OCI-M2 (cell line): ENCODE measurements around the gene AP1S2.

Source experiments
- DNase-seq: peaks from one replicate; lab custom pipeline; 2025; ENCODE audit not compliant: unreplicated experiment; lab: John Stamatoyannopoulos, UW

Gene AP1S2

DNA sequence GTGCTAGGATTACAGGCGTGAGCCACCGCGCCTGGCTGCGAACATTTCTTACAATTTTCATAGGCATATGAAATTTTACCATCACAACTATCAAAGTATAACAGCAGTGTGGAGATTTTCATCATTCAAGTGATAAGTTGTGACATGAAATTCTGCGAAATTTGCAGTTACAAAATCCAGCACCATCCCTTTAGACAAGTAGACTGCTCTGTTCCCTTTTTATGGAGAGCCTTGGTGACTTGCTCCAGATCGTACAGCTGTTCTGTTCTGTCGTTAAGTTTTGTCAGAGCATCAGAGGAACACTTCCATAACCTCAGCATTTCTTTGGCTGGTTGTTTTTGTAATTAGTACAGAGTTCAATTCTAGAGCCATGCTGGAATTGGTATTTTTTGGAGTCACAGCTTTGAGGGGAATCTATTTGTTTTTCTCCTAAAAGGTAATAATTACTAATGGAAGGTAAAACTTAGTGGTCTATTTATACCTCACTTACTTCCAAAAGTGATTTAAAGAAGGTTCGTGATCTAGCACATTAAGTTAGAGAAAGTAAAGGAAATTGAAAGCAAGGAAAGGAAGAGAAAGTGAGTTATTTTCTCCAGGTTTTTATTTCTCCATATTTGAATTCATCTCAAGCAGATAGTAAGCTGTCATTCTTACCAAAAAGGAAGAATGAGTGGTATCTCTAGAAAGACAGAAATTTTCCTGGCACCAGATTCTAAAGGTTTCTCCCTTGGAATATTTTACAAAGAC lies 42.2 kb downstream of the AP1S2 start:
- no peak for DNase-seq

DNA sequence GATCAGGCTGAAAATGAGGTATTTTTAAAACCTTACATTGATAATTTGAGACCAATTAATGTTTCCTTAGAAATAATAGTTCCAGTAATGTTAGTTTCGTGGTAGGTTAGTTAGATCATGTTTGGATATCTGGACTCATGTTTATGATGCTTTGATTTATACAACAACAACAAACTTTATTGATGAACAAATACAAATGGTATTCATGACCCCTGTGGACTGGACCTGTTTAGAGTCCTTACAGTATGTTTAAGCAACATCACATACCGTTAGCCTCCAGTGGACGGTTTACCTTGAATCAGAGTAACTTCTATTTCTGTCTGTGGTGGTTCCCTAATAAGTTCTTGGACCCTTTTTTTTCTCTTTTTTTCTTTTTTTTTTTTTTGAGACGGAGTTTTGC lies 46.4 kb downstream of the AP1S2 start:
- no peak for DNase-seq

DNA sequence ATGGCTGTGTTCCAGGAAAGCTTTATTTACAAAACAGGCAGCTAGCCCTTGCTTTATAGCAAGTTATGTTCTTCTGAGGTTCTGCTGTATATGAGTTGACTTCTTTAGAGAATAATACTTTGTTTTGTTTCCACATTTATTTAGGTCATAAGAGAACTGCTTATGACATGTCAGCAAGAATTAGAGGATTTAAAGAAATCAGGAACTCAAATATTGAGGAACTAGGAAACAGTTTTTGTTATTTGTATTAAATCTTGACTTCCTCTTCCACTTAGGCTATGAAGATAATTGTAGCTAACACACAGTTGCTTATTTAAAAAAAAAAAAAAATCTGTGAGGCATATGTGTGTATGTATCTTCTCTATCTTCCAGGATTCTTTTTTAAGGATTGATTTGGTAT lies 50.0 kb downstream of the AP1S2 start:
- no peak for DNase-seq

DNA sequence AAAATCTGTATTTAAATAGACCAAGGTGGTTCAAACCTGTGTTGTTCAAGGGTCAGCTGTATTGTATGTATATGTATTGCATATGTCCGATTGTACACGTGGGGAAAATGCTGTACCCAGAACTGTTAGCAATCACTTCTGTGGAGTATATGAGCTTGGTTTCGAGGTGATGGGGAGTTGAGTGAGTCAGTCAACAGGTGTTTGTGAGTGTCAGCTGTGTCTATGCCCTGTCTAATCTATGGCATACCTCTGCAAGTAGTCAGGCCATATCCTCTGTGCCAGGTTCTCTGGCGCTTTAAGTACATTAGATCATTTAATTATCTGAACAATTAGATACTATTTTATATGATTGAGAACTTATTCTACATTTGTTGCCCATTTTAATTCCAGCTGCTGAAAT lies 56.9 kb downstream of the AP1S2 start:
- DNase-seq, result no peak

DNA sequence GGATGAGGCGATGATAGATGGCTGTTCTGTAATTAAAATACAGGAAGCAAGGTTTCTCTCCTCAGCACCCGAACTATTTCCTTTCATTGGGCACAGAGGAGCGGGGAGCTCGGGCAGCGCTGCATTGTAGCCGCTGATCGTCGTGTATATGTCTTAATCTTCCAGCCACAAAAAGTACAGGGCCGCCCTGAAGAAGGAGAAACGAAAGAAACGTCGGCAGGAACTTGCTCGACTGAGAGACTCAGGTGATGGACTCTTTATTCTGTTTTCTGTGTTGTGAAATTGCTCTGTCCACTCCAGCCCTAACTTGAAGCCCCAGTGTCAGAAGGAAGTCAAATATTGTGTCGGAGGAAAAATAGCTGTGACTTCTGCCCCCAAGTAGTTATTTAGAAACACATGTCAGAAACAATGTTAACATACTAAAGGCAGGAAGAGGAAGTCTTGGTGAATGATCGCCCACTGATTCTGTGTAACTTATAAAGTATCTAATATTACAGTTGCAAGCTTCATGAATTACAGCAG lies 63.8 kb downstream of the AP1S2 start:
- peak; percentile 30 for DNase-seq

DNA sequence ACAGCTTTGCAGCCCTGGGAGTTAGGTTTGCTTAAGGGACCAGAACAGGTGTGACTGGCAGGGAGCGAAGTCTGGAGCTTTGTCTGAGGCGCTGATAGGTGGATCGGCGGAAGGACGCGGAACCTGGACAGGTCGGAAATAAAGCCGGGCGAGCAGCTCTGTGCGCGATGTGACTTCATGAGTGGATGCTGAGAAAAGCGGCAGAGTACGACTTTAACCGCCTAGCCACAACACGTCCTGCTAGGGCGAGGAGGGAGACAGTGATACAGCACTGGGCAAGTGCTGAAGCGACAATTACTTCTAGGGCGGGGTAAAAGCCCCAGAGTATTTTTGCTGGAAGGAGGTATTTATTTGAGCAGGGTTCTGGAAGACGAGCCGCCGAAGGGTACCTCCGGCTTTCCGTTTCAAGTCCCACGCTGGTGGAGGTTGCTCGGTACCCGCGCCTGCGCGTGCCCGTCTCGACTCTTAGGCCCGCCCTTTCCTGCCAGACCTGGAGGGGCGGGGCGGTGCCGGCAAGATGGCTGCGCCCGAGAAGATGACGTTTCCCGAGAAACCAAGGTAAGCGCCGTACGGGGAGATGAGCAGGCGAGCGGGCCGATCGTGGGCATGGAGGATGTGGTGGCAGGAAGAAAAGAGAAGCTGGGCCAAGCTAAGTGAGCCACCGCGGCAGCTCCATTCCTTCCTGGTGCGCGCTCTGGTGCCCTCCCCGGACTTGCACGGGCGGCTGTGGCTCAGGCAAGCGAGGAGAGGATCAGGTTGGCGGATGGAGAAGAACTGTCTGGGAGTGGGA lies 64.4 kb downstream of the AP1S2 start, which contains the start of gene ZRSR2:
Gene ZRSR2 (plus strand): TSS at position 506 of the 790 bp plus-strand sequence. CDS start 12 bp downstream, at position 518.
- DNase-seq, result no peak

DNA sequence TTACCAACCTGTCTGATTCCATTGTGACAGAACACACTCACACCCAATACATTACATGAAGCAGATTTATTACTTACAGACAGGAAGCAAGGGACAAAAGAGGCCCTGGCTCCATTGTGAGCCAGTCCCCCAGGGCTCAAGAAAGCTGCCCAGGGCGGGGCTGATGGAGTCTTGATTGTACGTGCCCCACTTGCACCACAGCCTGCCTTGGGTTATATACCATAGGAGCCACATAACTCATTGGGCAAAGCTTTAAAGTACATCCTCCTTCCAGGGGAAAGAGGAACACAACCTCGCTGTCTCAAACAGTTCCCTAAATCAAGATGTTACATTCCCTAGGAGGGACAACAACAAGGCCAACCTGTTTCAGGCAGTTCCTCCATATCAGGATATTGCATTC lies 67.7 kb downstream of the AP1S2 start:
- no peak for DNase-seq

DNA sequence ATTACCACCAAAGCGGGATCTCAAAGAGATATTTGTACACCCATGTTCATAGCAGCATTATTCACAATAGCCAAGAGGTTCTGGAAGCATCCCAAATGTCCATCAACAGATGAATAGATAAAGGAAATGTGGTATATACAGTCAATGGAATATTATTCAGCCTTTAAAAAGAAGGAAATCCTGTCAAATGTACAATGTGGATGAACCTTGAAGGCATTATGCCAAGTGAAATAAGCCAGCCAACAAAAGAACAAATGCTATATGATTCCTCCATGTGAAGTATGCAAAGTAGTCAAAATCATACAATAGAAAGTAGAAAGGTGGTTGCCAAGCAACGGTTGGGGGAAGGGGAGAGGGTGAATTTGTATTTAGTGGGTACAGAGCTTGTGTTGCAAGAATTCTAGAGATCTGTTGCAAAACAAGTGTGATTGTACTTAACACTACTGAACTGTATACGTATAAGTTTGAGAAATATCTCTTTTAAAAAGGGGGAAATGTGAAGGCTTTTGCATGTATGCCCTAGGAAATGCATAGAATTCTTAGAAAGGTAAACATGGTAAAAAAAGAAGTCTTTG lies 69.3 kb downstream of the AP1S2 start:
- no peak for DNase-seq

DNA sequence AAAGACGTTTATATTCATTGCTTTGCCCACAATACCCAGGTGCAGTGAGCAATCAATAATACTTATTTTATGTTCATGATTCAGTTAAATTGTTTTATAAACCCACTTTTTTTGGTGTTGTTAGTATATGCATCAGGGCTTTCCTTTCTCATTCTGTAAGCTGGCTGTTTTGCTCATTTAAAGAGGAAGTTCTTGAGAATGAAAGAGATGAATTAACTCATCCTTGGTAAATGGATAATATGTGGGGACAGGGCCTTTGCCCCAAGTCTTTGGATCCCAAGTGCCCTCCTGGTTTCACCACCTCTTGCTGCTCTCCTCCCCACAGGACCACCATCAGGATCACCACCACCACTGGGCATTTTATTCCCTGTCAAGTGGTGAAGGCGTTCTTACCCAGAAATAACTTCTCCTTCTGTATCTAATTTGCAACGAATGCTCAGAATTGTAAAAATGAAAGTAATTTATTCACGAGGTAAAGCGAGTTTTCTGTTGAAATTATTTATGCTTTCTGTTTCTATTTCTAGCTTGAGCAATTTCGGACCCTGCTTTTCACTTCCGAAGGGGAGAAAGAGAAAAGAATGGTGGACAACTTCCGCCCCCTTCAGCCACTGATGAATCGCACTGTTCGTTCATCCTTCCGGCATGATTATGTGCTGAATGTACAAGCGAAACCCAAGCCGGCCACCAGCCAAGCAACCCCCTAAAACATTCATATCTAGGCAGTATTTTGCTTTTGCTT lies 72.5 kb downstream of the AP1S2 start:
- DNase-seq, result no peak
